Type B pancreatic cell (in vitro differentiated cells): ENCODE data around the gene PROSER3. TPM values are rescaled to one million over a fixed set of nuclear protein-coding genes. Genes with fewer than 3 reads are reported as not detected.

Experiments used
- DNase-seq: peaks from one replicate; pipeline ENCODE4 v3.0.0; 2021; ENCODE audit warnings: mixed read lengths; ENCODE audit not compliant: unreplicated experiment; ENCODE audit errors: extremely low spot score
- H3K27ac Mint-ChIP-seq: 2 replicates; pipeline ENCODE4 v1.8.0; 2021; ENCODE audit warnings: mild to moderate bottlenecking, mixed read lengths
- H3K27me3 Mint-ChIP-seq: 2 replicates; pipeline ENCODE4 v1.8.0; 2021; ENCODE audit warnings: mixed read lengths
- H3K36me3 Mint-ChIP-seq: 2 replicates; pipeline ENCODE4 v1.8.0; 2021; ENCODE audit warnings: mixed read lengths
- H3K4me1 Mint-ChIP-seq: one replicate; pipeline ENCODE4 v1.8.0; 2021; ENCODE audit warnings: mixed read lengths; ENCODE audit not compliant: unreplicated experiment
- H3K4me3 Mint-ChIP-seq: 2 replicates; pipeline ENCODE4 v1.8.0; 2021; ENCODE audit warnings: mild to moderate bottlenecking, mixed read lengths
- H3K9me3 Mint-ChIP-seq: 2 replicates; pipeline ENCODE4 v1.8.0; 2021; ENCODE audit warnings: mixed read lengths
- total RNA-seq: library from RNA; stranded (reverse); gene quantifications from 2 replicates; pipeline ENCODE4 v1.2.1, GENCODE V29; 2021; ENCODE audit warnings: low replicate concordance
- TF ChIP-seq, protein P1 (sequence below): fragments of 200-600 bp; sonication (generic); conservative IDR thresholded peaks from 2 replicates; pipeline ENCODE4 v1.5.0; 2021; ENCODE audit warnings: antibody characterized with exemption, mild to moderate bottlenecking

The PROSER3 gene
- total RNA-seq, 1 donor from 2014 or later: 48.0 TPM

DNA sequence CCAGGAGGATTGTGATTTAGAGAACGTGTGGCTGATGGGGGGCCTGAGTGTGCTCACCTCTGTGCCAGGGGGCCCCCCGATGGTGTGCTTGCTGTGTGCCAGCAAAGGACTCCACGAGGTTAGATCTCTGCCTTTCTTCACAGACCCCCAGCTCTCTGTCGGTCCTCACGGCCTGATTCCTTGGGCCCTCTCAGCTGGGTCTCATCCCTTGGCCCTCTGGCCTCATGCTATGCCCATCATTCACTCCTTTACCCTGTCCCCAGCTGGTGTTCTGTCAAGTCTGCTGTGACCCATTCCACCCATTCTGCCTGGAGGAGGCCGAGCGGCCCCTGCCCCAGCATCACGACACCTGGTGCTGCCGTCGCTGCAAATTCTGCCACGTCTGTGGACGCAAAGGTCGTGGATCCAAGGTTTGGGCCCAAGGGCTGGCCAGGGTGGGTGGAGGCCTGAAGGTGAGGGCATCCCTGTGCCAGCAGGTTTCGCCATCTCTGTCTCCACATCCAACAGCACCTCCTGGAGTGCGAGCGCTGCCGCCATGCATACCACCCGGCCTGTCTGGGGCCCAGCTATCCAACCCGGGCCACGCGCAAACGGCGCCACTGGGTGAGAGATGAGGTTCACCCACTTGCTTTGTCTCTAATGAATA lies 32.6 kb upstream of the PROSER3 start:
- no peaks in the 10 kb centered on the region for H3K4me1 Mint-ChIP-seq
- DNase-seq: no peak
- H3K36me3 Mint-ChIP-seq: peaks cover 4% of the 10 kb centered on the region
- H3K27ac Mint-ChIP-seq: no peak overlapping the region
- TF ChIP-seq, protein P1, sequence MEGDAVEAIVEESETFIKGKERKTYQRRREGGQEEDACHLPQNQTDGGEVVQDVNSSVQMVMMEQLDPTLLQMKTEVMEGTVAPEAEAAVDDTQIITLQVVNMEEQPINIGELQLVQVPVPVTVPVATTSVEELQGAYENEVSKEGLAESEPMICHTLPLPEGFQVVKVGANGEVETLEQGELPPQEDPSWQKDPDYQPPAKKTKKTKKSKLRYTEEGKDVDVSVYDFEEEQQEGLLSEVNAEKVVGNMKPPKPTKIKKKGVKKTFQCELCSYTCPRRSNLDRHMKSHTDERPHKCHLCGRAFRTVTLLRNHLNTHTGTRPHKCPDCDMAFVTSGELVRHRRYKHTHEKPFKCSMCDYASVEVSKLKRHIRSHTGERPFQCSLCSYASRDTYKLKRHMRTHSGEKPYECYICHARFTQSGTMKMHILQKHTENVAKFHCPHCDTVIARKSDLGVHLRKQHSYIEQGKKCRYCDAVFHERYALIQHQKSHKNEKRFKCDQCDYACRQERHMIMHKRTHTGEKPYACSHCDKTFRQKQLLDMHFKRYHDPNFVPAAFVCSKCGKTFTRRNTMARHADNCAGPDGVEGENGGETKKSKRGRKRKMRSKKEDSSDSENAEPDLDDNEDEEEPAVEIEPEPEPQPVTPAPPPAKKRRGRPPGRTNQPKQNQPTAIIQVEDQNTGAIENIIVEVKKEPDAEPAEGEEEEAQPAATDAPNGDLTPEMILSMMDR: no peak
- H3K27me3 Mint-ChIP-seq: no peaks in the 10 kb centered on the region
- no peak overlapping the region for H3K4me3 Mint-ChIP-seq
- no peaks in the 10 kb centered on the region for H3K9me3 Mint-ChIP-seq

DNA sequence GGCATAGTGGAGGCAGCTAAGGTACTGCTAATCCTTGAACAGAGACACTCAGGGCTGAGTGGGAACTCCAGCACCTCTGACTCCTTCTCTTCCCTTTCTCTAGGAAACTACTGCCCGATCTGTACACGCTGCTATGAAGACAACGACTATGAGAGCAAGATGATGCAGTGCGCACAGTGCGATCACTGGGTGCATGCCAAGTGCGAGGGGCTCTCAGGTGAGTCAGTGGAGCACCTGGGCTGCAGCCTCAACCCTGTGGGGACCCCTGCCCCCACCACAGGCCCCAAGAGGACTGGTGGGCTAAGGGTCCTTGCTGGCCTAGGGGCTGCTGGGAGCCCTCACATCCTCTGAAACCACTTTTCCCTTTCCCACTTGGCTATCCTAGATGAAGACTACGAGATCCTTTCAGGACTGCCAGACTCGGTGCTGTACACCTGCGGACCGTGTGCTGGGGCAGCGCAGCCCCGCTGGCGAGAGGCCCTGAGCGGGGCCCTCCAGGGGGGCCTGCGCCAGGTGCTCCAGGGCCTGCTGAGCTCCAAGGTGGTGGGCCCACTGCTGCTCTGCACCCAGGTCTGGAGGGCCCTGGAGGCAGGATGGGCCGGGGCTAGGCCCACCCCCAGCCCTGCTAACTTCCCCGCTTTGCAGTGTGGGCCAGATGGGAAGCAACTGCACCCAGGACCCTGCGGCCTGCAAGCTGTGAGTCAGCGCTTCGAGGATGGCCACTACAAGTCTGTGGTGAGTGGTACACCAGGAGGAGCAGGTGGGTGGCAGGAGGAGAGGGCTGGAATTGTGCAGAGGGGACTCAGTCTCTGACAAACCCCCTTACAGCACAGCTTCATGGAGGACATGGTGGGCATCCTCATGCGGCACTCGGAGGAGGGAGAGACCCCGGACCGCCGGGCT lies 30.7 kb upstream of the PROSER3 start:
- Mint-ChIP-seq H3K4me3 (no peak overlapping the region), H3K27me3 (no peaks in the 10 kb centered on the region), H3K9me3 (no peaks in the 10 kb centered on the region), H3K36me3 (peaks cover 14% of the 10 kb centered on the region), H3K4me1 (peaks cover 5% of the 10 kb centered on the region), H3K27ac (no peak overlapping the region)
- no peak for DNase-seq
- TF ChIP-seq, protein P1: no peak

DNA sequence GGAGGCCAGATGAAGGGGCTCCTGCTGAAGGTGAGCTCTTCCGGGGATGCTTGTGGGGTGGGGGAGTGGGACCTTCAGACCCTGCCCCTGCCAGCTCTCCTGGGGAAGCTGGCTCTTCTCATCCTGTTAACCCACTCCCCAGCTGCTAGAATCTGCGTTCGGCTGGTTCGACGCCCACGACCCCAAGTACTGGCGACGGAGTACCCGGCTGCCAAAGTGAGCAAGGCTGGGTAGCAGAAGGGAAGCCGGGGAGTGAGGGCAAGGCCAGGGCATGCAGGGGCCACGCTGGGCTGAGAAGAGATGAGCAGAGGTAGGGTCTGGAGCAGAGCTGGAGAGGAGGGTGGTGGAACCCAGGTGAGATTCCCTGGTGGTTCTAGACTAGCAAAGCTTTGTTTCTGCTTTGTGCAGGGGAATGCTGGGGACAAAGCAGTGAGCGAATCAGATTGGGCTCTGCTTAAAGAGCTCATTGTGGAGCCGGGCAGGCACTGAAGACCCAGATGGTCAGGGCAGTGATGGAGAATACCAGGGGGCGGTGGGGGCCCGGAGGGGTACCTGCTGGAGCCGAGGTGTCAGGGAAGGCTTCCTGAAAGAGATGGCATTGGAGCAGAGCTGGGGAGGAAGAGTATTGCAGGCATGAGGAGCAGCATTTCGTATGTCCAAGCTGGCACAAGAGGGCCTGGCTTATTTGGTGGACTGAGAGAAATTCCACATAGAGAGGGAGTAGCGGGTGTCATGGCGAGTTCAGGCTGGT lies 29.8 kb upstream of the PROSER3 start:
- H3K36me3 Mint-ChIP-seq: peaks cover 14% of the 10 kb centered on the region
- H3K4me3 Mint-ChIP-seq: no peak overlapping the region
- TF ChIP-seq, protein P1: no peak
- H3K4me1 Mint-ChIP-seq: peaks cover 5% of the 10 kb centered on the region
- no peak for DNase-seq
- no peaks in the 10 kb centered on the region for H3K27me3 Mint-ChIP-seq
- no peaks in the 10 kb centered on the region for H3K9me3 Mint-ChIP-seq
- H3K27ac Mint-ChIP-seq: no peak overlapping the region

DNA sequence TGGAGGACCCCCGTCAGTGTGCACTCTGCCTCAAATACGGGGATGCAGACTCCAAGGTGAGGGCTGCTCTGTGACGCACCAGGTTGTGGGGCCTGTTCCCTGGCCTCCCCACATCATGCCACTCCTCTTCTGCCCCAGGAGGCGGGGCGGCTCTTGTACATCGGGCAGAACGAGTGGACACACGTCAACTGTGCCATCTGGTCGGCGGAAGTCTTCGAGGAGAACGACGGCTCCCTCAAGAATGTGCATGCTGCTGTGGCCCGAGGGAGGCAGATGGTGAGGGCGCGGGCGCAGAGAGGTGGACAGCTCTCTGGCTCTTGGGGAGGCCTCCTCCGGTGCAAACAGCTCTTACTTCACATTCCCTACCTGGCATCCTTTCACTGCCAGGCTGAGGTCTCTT lies 29.0 kb upstream of the PROSER3 start:
- H3K27ac Mint-ChIP-seq: no peak overlapping the region
- peaks cover 5% of the 10 kb centered on the region for H3K4me1 Mint-ChIP-seq
- no peak for DNase-seq
- H3K4me3 Mint-ChIP-seq: no peak overlapping the region
- H3K27me3 Mint-ChIP-seq: no peaks in the 10 kb centered on the region
- TF ChIP-seq, protein P1: no peak
- peaks cover 14% of the 10 kb centered on the region for H3K36me3 Mint-ChIP-seq
- H3K9me3 Mint-ChIP-seq: no peaks in the 10 kb centered on the region

DNA sequence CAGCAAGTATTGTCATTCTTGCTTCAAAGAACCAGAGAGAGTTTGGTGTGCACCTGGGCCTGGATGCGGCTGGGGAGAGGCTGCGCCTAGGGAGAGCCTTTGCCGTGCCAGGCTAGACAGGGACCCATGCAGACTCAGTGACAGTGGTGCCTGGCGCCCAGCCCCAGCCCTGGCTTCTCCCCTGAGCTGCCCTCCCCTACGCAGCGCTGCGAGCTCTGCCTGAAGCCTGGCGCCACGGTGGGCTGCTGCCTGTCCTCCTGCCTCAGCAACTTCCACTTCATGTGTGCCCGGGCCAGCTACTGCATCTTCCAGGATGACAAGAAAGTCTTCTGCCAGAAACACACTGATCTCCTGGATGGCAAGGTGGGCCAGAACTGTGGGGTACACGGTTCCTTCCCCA lies 28.2 kb upstream of the PROSER3 start:
- DNase-seq: no peak
- H3K27ac Mint-ChIP-seq: peak overlapping the region; percentile 56
- H3K4me1 Mint-ChIP-seq: peaks cover 5% of the 10 kb centered on the region
- peaks cover 14% of the 10 kb centered on the region for H3K36me3 Mint-ChIP-seq
- H3K4me3 Mint-ChIP-seq: no peak overlapping the region
- no peaks in the 10 kb centered on the region for H3K9me3 Mint-ChIP-seq
- TF ChIP-seq, protein P1: no peak
- H3K27me3 Mint-ChIP-seq: no peaks in the 10 kb centered on the region
